ENCODE results near the gene ERV3-1.
"Not testable (repeated sequence)": the region's sequence is repeated elsewhere in the genome, so short reads cannot be mapped to it uniquely, and the experiment has no call there.

The ERV3-1 gene

DNA sequence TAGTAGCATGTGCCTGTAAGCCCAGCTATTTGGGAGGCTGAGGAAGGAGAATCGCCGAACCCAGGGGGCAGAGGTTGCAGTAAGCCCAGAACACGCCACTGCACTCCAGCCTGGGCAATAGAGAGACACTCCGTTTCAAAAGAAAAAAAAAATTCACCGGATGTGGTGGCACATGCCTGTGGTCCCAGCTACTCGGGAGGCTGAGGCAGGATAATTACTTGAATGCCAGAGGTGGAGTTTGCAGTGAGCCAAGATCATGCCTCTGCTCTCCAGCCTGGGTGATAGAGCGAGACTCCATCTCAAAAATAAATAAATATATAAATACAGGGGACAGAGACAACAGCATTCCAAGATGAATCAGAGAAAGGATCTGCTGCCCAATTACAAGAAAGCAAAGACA is 3.4 kb upstream of the ERV3-1 start:
- DNase-seq (ENCODE audit: low read depth in 2 of 2); H3K4me3 ChIP-seq (replicated peaks in 1 of 2; ENCODE audit: low read depth in 2 of 2, low read length in 2 of 2): not testable (repeated sequence)

DNA sequence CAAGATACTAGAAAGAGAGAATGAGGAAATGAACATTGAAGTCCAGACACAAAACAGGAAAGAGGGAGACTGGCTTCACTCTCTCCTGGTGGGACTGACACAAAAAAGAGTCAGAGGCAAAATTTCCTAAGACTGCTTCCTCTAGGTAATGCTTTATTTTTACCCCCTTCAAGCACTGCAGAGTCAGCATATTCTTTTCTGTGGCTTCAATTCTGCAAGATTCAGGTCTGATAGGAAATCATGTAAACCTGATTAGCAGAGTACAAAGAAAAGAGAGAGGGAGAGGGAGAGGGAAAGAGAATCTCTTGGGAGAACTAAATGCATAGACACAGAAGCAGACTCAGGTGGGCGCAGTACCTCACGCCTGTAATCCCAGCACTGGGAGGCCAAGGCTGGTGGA is 2.9 kb upstream of the ERV3-1 start:
- H3K4me3 ChIP-seq (replicated peaks in 1 of 2; ENCODE audit: low read depth in 2 of 2, low read length in 2 of 2); DNase-seq (ENCODE audit: low read depth in 2 of 2): not testable (repeated sequence)

DNA sequence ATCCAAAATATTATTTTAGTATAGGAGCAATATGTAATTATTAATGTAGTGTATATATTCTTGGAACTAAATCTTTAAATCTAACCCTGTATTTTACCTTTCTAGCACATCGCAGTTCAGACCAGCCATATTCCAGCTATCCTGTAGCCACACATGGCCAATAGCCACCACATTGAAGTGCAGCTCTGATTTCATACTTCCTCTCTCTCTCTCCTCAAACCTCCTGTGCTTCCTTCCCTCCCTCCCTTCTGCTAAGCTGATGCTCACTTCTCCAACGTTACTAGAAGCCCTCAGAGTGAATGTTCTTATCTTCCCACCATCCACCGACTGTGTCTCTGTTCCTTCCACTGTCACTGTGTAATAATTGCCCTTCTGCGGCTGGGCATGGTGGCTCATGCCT is 549 bp upstream of the ERV3-1 start:
- DNase-seq (ENCODE audit: low read depth in 2 of 2); H3K4me3 ChIP-seq (replicated peaks in 1 of 2; ENCODE audit: low read depth in 2 of 2, low read length in 2 of 2): not testable (repeated sequence)

GRCh38 chr7:65004575-65004974 is 1.9 kb downstream of the ERV3-1 start:
- H3K4me3 ChIP-seq (replicated peaks in 1 of 2; ENCODE audit: low read depth in 2 of 2, low read length in 2 of 2) = no peak overlapping the region
- no peak for DNase-seq (ENCODE audit: low read depth in 2 of 2)
- TF ChIP-seq, protein P1, sequence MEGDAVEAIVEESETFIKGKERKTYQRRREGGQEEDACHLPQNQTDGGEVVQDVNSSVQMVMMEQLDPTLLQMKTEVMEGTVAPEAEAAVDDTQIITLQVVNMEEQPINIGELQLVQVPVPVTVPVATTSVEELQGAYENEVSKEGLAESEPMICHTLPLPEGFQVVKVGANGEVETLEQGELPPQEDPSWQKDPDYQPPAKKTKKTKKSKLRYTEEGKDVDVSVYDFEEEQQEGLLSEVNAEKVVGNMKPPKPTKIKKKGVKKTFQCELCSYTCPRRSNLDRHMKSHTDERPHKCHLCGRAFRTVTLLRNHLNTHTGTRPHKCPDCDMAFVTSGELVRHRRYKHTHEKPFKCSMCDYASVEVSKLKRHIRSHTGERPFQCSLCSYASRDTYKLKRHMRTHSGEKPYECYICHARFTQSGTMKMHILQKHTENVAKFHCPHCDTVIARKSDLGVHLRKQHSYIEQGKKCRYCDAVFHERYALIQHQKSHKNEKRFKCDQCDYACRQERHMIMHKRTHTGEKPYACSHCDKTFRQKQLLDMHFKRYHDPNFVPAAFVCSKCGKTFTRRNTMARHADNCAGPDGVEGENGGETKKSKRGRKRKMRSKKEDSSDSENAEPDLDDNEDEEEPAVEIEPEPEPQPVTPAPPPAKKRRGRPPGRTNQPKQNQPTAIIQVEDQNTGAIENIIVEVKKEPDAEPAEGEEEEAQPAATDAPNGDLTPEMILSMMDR (IDR thresholded peaks at IDR 0.05; ENCODE audit: low read depth, low read length) = no peak

DNA sequence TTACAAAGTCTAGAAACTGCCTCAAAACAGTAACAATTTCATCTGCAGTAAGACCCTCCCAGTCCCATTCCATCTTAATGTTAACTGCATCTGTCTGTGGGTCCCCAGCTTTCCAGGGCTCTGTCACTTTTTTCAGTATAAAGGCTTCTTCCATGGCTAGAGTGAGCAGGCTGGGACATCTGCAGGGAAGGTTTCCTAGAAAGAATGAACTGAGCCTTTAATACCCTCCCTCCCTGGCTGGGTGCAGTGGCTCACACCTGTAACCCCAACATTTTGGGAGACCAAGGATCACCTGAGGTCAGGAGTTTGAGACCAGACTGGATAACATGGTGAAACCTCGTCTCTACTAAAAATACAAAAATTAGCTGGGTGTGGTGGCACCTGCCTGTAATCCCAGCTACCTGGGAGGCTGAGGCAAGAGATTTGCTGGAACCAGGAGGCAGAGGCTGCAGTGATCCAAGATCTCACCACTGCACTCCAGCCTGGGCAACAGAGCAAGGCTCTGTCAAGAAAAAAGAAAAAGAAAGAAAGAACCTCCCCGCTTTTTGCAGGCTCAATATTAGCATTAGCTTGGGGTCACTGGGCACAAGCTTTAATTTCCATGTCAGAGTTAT is 3.4 kb downstream of the ERV3-1 start:
- DNase-seq (ENCODE audit: low read depth in 2 of 2) = no peak
- TF ChIP-seq, protein P1 (IDR thresholded peaks at IDR 0.05; ENCODE audit: low read depth, low read length) = no peak
- no peak overlapping the region for H3K4me3 ChIP-seq (replicated peaks in 1 of 2; ENCODE audit: low read depth in 2 of 2, low read length in 2 of 2)

- H3K4me3 ChIP-seq (replicated peaks in 1 of 2; ENCODE audit: low read depth in 2 of 2, low read length in 2 of 2) = no peak overlapping the region
- DNase-seq (ENCODE audit: low read depth in 2 of 2) = no peak
- TF ChIP-seq, protein P1 (IDR thresholded peaks at IDR 0.05; ENCODE audit: low read depth, low read length) = no peak
Observed at GRCh38 chr7:65001291-65001814, 5.1 kb downstream of the ERV3-1 start.

DNA sequence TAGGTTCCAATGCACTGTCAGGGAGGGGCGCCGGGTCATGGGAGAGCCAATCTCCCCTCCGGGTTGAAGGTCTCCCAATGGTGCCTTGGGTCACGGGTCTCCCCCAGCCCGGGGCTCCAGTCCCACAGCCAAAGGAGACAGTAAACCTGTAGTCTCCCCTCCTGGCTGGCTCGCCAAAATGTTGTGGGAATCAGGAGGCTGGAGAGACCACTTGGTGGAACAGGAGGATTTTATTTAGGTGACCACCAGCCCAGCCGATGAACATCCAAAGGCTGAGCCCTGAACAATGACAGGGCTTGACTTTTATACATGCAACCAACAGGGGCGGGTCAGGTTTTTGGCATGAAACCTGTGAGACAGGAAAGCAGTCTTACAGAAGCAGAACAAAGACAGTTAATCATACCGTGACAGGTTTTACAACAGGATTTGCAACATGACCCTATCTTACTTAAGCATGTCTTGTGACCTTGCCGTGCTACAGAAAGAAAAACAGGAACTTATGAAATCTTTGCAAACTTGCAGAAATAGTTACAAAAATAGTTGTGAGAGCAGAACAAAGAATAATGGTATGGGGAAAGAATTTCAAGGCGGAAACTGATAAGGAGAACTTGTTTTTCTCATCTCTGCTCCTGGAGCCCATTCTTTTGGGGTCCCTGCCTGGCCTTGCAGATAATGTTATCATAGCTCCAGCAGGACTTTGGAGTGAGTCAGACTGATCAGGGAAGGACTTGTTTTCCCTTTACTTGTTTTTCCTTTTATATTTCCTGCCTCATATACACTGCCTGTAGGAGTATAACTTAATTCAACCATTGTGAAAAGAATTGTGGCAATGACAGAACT is 7.1 kb downstream of the ERV3-1 start:
- peak; percentile 90 to 97 for DNase-seq (ENCODE audit: low read depth in 2 of 2)
- TF ChIP-seq, protein P1 (IDR thresholded peaks at IDR 0.05; ENCODE audit: low read depth, low read length) = no peak
- H3K4me3 ChIP-seq (replicated peaks in 1 of 2; ENCODE audit: low read depth in 2 of 2, low read length in 2 of 2) = no peak overlapping the region

- no peak overlapping the region for H3K4me3 ChIP-seq (replicated peaks in 1 of 2; ENCODE audit: low read depth in 2 of 2, low read length in 2 of 2)
- TF ChIP-seq, protein P1 (IDR thresholded peaks at IDR 0.05; ENCODE audit: low read depth, low read length) = no peak
- DNase-seq (ENCODE audit: low read depth in 2 of 2) = no peak
Observed at GRCh38 chr7:64998865-64999164, 7.7 kb downstream of the ERV3-1 start.

Measured in cardiac fibroblast (primary cell).